Measurements from ENCODE around the gene METTL24.
"Not testable (repeated sequence)": the region's sequence is repeated elsewhere in the genome, so short reads cannot be mapped to it uniquely, and the experiment has no call there.

DNA sequence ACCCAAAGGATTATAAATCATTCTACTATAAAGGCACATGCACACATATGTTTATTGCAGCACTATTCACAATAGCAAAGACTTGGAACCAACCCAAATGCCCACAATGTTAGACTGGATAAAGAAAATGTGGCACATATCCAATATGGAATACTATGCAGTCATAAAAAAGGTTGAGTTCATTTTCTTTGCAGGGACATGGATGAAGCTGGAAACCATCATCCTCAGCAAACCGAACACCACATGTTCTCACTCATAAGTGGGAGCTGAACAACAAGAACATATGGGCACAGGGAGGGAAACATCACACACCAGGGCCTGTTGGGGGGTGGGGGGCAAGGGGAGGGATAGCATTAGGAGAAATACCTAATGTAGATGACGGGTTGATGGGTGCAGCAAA is 52.3 kb downstream of the METTL24 start:
- not testable (repeated sequence) for TF ChIP-seq CTCF (conservative IDR thresholded peaks at IDR 0.05 in 1 of 2, IDR thresholded peaks at IDR 0.05 in 1 of 2; ENCODE audit: low read depth in 1 of 2, low read length in 2 of 2); EZH2 (IDR thresholded peaks at IDR 0.05; ENCODE audit: low read length, missing control alignments)

Data from fibroblast of lung (primary cell).